Keratinocyte (primary cell): ENCODE data around the gene BEND3.

Experiments used
- EZH2 ChIP-seq: IDR thresholded peaks from one replicate; pipeline ENCODE4 v1.6.1; 2012; ENCODE audit warnings: inconsistent platforms, mild to moderate bottlenecking, low read length, moderate library complexity
- TF ChIP-seq, protein P1 (sequence below), 3 experiments: IDR thresholded peaks in 1 of 3; conservative IDR thresholded peaks in 1 of 3; optimal IDR thresholded peaks in 1 of 3; 2 replicates in 2 of 3; 3 replicates in 1 of 3; pipeline versions ENCODE3 to v1.5.1; 2011; ENCODE audit warnings: low read length in 3 of 3, mild to moderate bottlenecking in 3 of 3, moderate library complexity in 2 of 3, control low read depth in 1 of 3, inconsistent platforms in 1 of 3; ENCODE audit not compliant: insufficient read depth in 2 of 3; ENCODE audit errors: extremely low read depth in 1 of 3

DNA sequence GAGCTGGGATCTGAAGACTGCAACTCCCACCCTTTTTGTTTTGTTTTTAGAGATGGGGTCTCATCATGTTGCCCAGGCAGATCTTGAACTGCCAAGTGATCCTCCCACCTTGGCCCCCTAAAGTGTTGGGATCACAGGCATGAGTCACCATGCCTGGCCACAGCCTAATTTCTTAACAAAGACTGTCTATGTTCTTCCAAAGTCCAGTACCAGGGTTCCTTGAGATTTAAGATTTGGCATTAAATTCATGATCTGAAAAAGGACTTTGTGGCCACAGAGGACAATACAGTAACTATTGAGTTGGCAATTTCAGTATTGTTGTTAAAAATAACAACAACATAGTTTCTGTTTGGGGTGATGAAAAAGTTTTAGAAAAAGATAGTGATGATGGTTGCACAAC is 28.7 kb upstream of the BEND3 start:
- TF ChIP-seq, protein P1, sequence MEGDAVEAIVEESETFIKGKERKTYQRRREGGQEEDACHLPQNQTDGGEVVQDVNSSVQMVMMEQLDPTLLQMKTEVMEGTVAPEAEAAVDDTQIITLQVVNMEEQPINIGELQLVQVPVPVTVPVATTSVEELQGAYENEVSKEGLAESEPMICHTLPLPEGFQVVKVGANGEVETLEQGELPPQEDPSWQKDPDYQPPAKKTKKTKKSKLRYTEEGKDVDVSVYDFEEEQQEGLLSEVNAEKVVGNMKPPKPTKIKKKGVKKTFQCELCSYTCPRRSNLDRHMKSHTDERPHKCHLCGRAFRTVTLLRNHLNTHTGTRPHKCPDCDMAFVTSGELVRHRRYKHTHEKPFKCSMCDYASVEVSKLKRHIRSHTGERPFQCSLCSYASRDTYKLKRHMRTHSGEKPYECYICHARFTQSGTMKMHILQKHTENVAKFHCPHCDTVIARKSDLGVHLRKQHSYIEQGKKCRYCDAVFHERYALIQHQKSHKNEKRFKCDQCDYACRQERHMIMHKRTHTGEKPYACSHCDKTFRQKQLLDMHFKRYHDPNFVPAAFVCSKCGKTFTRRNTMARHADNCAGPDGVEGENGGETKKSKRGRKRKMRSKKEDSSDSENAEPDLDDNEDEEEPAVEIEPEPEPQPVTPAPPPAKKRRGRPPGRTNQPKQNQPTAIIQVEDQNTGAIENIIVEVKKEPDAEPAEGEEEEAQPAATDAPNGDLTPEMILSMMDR (optimal IDR thresholded peaks at IDR 0.05 in 1 of 3, IDR thresholded peaks at IDR 0.05 in 1 of 3, conservative IDR thresholded peaks at IDR 0.05 in 1 of 3; ENCODE audit: extremely low read depth in 1 of 3, insufficient read depth in 2 of 3, low read length in 3 of 3) = no peak
- no peak for TF ChIP-seq EZH2
